ENCODE data around the gene IKZF3.

DNA sequence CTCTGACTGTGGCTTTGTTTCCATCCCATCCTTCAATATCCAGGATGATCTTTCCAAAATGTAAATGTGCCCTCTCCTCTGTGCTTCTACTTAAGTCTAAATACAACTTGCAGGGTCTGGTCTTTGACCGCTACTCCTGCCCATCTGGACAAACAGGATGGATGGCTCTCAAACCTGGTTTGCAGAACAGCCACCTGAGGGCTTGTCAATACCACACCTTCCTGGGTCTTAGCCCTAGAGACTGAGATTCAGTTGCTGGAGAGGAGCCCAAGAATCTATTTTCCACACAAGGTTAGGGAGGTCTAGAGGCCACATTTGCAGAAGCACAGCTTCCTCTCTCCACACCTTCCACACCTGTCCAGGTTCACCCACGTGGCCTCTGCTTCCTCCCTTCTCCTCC is 128.2 kb downstream of the IKZF3 start:
- TF ChIP-seq POLR2AphosphoS5 (IDR thresholded peaks at IDR 0.05; ENCODE audit: borderline replicate concordance, low read depth, low read length) (no peak), EZH2 (IDR thresholded peaks at IDR 0.05) (no peak), FOXP2 (optimal IDR thresholded peaks at IDR 0.05; ENCODE audit: control extremely low read depth, extremely low read length, insufficient read depth) (no peak)

All from SK-N-MC (cell line).